Measurements from ENCODE around the gene USP35.

- TF ChIP-seq POLR2A (IDR thresholded peaks at IDR 0.05) (no peak), CTCF (IDR thresholded peaks at IDR 0.05) (no peak)
Measured at GRCh38 chr11:78259777-78260487, 71.2 kb downstream of the USP35 start.
